Stimulated activated CD8-positive, alpha-beta memory T cell treated with anti-CD3 and anti-CD28 coated beads, Interleukin-15, amount 100 ng/mL, for 24 hours (primary cell): Measurements from ENCODE around the gene GNAZ.
"Not testable (repeated sequence)": the region's sequence is repeated elsewhere in the genome, so short reads cannot be mapped to it uniquely, and the experiment has no call there.

ENCODE experiments used
- DNase-seq: peaks from one replicate; pipeline ENCODE4 v3.0.0-alpha.2; 2020; ENCODE audit warnings: low read depth

The GNAZ gene

DNA sequence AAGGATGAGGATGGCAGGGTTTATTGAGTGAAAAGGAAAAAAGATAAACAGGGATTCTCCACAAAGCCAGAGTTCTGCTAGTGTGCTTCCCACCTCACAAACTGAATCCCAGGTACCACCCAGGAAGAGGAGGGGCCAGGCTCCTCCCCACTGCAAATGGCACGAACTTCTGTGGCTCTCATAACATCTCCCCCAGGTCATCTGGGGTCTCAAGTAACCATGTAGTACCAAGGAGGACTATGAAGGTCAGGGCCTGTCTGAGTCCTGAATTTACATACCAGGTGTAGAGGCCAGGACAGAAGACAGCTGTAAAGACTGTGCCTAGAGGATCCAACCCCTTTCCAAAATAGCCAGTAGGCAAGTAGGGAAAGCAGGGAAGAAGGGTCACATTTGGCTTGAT, 25.7 kb upstream of the GNAZ start:
- no peak for DNase-seq

DNA sequence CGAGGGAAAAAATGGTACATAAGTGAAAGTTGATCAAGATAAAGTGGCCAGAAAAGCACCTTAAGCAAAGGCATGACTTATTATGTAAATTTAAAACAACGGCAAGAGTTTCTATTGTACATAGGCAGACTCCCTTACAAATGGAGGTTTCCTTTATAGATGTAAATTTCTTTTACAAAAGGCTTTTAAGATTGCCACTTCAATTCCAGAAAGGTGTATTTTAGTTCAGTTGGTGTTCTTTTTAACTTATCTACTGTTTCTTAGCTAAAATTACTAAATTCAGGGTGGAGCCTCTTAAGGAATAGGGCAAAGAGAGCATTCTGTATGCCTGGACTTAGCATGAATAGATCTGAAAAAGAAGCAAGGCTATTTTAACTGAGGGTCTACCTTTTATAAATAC, 24.9 kb upstream of the GNAZ start:
- DNase-seq, result no peak

DNA sequence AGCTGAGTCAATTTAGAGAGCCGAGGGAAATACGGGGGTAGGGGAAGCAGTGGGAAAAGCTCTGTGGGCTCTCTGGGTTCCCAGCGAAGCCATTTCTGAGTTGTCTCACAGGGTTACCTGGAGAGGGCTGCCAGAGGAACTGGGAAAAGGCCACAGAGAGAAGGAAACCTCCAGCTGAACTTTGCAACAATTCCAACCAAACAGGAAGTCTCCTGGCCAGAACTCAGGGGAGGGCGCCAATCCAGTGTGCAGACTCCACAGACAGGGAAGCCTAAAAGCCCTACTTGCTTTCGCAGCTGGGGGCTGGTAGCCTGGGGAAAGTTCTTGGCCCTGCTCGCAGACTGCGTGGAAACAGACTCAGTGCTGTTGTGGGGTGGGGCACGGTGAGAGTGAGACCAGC, 23.1 kb upstream of the GNAZ start:
- no peak for DNase-seq

DNA sequence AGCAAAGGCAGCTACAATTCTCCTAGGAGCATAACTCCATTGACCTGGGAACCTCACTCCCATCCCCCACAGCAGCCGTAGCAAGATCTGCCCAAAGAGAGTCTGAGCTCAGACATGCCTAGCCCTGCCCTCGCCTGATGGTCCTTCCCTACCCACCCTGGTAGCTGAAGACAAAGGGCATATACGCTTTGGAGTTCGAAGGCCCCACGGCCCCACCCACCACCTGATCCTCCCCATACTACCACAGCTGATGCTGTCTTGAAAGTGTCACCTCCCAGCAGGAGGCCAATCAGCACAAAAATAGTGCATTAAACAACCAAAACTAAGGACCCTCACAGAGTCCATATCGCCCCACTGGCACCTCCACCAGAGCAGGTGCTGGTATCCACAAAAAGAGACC, 22.6 kb upstream of the GNAZ start:
- DNase-seq, result no peak

DNA sequence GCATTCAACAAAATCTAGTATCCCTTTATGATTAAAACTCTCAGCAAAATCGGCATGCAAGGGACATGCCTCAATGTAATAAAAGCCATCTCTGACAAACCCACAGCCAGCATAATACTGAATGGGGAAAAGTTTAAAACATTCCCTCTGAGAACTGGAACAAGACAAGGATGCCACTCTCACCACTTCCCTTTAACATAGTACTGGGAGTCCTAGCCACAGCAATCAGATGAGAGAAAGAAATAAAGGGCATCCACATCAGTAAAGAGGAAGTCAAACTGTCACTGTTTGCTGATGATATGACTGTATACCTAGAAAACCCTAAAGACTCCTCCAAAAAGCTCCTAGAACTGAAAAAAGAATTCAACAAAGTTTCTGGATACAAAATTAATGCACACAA, 19.8 kb upstream of the GNAZ start:
- DNase-seq, result not testable (repeated sequence)

DNA sequence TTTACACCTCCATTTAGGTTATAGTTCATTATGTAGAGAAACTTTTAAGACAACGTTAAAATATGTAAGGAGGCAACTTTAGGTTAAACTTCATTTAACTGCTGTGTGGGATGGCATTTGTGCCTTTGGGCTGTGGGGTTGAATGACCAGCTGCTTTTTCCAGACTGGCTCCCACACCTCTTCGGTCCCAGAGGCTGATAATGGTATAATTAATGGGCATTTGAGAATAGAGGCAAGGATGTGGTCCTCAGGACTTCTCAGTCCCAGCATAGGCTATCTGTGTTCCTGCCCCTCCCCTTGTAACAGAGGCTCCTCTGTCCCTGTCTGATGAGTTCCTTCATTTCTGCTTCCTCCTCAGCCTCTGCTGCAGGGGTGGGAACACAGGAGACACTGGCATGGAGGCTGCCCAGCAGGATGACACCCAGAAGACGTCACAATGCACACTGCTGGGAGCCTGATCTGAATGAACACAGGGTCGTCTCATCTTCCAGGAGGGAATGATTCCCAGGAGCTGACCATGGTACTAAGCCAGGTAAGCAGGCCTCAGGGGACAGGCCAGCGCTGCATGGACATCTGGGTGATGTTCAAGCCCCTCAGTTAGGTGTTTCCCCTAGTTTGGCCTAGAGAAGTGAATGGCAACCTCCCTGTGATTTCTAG, 17.1 kb upstream of the GNAZ start:
- DNase-seq, result no peak

DNA sequence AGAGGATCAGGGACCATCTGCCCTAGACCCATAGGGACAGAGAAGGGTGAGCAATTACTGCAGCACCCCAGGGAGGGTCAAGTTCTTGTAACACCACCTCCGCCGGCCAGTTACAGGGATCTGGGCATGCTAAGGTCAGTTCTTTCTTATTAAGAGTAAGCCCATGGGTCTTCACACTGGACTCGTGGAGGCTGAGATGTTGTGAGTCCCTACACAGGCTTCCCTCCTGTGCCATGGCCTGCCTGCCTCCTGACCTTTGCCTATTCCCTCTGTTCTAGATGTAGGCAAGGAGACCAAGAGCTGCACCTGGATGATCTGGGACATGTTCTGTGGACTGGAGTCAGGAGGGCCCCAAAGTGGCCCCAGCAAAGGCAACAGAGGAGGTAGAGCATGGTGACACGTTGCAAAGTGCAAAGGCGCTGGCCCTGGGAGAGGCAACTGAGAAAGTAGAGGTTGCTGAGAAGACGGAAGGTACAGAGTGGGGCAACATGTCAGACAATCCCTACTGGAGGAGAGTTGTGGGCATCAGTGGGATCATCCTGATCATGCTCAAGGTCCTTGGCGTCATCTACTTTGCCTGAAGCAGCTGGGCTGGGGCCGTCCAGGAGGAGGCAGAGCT, 16.3 kb upstream of the GNAZ start:
- DNase-seq, result no peak

DNA sequence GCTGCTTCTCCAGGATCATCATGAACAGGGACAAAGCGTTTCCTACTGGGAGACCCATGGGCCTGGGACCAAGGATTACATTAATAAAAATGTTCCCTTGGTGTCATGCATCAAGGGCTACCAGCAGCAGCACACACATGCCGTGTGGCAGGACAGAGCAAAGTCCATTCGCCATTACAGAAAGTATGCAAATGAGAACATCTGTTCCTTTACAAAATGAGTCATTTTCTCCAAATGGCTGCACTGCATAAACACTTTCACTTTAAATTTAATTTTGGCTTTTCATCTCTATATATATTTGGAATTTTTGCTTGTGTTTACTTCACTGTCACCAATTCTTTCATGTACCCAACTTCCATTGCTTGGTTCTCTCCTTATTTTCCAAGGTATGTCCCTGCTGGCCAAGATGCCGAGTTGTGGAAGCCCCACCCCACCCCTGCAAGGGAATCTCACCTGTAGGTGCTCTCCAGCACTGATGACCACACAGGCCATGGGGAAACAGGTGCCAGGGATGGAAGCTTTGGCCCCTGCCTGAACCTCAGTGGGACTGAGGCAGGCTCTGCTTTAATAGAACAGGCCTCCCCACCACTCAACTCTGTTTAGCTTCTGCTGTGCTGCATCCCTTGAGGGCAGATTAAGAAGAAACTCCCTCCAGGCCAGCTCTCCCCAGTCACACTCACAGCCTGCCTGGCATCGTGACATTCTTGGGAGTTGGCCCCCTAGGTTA, 15.6 kb upstream of the GNAZ start:
- no peak for DNase-seq

DNA sequence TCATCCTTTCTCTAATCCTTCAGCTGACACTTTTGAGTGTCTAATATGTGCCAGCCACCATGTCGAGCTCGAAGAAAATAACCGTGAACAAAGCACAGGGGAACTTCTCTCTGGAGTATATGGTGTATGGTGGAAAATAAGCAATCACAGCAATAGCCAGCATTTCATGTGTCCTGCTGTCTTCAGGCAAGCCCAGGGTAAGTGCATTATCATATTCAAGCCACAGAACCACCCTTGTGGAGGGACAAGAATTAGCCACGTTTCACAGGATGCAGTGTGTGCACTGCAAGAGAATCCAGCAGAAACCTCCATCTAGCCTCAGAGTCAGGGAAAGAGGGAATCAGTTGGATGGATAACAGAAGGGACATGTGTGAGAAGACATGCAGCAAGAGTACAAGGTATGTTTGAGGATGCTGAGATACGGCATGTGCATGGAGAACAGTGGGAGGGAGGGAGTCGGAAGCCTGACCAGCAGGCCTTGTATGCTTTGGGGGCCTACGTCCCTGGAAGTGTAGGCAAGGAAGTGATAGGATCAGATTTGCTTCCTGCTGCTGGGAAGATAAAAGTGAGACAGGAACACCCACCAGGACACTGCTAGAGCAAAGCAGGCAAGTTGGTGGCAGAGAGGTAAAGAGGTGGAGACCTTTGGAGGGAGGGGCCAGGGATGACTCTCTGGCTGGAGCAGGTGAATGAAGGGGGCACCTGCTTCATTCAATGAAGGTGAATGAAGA, 14.7 kb upstream of the GNAZ start:
- DNase-seq, result no peak

DNA sequence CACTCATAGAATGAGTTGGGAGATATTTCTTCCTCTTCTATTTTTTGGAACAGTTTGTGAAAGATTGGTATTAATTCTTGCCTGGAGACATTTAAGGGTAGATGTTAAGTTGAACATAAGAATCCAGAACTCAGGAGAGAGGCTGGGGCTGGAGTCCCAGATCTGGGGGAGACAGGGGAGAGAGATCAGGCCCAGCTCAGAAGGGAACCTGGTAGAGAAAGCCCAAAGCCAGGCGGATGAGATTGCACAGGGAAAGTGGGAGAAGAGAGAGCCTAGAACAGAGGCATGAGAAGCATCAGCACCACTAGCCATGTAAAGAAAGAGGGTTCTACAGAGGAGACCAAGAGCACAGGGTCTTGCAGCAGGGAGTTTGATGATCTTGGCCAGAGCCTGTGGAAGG, 13.0 kb upstream of the GNAZ start:
- DNase-seq, result no peak

DNA sequence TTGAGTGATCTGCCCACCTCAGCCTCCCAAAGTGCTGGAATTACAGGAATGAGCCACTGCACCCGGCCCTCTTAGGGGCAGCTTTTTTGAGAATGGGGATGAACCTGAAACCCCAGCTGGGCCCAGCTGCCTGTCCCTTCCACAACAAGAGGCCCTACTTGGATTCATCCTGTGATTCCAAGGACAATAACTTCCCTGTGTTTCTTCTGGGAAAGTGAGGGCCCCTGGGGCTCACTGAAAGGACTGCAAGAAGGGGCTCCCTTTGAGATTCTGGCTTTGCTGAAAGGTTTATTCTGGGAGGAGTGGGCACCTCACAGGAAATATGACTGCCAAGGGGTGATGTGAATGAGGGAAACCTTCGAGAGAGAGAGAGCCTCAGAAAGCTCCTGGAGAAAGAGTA, 12.3 kb upstream of the GNAZ start:
- DNase-seq, result no peak

DNA sequence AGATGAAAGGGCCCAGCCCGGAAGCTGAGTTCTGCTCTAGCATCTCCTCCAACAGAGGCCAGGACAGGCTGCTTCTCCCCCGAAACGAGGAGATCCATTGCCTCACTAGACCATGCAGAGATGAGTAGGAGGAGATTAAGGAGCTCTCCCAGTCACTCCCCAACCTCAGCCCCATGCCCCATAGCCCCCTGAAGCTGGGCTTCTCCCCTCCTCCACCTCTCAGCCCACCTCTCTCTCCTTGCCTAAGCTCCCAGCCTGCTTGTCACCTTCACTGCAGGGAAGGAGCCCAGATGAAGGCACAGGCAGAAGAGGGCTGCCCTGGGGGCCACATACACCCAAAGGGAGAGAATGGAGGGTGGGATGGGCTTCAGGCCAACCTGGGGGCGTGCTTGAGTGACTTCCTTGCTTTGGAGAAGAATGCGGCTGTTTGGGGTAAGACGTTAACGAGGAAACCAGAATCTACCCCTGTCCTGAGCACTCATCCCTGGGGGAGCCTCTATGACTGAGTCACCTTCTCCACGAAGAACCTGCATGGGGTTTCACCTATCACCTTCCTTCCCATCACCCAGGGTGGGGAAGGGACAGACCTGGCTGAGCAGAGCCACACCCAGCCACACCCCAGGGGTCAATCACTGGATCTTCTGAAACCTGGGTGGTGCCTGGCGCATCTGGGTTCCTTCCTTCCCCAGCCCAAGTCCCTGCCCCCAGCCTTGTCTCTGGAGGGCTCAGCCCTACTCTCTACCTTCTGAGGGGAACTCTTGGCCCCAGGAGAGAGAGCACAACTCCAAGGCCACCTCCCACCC, 11.6 kb upstream of the GNAZ start:
- no peak for DNase-seq

DNA sequence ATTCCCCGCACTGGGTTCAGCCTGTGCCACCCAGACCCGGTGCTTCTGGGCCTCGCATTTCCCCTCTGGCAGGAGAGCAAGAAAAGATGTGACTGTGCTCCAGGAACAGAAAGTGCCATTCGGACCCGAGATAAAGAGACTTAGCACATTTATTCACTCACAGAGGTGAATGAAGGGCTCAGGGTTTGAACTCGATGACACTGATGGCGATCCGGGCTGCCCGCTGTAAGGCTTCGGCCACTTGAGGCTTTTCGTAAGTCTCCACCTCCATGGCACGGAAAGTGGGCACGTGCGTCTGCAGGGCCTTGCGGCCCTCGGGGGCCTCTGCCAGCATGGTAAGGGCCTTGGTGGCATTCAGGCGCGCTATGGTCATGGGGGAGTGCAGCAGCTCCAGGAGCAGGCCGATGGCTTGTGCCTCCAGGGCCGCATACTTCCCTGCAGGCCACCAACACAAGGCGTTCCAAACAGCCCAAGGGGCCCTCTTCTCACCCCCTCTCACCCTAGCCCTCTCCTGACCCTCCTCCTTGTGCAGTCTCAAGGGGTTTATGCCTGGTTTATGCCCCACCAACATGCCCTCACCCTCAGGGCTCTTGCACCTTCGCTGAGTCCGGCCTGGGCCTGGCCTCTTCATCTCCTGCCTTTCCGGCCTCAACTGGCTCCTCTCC, 10.9 kb upstream of the GNAZ start:
- DNase-seq, result no peak

DNA sequence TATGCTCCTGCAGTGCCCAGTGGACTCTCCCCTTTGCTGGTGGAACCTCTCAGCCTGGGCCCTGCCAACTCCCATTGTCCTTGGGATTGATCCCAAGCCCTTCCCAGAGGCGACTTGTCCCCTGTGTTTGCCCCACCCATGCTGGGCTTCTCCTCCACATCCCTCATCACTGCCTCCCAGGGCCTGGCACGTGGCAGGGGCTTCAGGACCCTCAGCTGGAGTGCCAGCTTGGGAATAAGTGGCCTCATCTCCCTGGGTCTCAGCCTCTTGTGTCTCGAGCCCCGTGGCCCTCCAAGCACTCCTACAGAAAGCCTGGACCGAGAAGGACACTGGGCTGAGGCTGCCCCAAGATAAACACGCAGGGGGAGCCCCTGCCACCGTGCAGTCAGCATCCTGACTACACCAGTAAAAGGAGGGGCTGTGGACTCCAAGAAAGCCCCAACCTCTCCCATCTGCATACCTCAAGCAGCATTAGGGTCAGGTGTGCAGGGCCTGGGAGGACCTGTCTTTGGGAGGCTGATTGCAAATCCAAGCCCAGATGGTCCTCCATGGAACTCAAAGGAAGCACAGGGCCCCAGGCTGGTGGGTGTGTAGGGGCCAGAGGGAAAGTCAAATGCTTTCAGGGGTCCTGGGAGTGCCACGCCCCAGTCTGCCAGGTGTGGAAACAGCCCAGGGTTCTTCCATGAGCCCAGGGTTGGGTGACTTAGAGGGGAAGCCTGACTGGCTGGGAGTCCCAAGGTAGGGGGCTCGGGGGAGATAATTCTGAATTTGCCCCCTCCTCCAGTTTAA, 9.5 kb upstream of the GNAZ start:
- DNase-seq, result no peak

DNA sequence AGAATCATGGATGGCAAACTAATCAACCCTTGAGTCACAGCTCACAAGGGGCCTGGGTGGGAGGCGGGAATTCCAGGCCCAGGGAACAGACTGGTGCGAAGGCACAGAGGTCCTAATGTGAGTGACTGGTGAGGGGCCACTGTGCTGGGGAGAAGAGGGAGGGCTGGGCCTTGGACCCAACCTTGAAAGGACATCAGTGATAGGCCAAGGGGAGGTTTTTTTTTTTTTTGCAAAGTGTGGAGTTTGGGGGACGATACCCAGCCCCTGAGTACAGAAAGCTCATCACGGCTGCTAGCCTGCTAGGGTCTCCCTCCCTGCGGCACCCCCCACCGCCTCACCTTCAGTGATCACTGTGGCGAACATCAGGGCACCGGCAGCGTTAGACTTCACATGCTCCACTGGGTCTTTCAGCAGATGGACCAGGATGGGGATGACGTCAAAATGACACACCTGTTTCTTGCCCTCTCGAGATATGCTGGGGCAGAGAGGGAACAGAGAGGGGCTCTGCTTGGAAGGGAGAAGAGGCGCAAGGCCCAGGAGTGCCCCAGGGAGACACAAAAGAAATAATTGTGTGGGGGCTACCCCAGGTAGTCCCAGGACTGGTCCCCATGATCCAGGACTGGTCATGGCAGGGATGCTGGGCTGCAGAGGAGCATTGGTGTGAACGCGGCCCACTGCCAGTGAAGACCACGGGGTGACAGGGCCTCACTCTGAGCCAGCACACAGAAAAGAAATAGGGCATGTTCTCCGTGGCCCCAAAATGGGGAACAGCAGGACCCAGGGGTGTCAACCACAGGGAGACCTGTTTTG, 8.6 kb upstream of the GNAZ start:
- no peak for DNase-seq

DNA sequence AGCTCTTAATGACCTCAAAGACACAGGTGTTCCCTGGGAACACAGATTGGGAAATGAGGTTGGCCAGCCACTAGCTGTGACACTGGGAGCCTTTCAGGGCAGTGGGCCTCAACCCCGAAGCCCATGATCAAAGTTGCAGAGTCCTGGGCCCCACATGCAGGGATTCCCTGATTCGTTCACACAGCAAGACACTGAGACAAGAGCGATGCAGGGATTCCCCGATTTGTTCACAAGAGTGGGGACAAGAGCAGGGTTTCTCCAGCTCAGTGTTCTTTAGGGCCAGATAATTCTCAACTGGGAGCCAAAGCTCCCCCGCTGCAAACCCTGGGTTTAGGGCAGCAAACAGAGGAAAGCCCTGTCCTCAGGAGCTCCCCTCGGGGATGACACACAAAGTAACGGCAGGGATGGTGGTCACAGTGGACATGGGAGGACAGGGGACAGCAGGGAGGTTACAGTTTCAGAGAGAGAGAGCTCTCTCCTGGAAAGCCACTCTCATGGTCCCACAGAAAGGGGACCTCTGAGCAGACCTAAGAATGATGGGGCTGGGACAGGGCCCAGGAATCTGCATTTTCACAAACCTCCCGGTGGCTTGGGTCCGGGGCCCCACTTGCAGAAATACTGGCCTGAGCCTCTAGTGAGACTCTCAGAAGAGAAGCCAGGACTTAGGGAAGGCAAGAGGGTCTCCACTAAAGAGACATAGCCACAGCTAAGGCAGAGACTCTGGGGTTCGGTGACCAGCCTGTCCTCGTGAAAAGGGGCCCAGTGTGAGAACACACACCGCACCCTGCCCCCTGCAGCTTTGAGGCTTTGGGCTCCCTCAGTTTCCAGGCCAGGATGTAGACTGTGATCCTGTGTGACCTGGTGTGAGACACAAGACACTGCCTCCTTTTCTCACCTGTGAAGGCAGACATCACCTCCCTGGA, 7.4 kb upstream of the GNAZ start:
- DNase-seq, result no peak

DNA sequence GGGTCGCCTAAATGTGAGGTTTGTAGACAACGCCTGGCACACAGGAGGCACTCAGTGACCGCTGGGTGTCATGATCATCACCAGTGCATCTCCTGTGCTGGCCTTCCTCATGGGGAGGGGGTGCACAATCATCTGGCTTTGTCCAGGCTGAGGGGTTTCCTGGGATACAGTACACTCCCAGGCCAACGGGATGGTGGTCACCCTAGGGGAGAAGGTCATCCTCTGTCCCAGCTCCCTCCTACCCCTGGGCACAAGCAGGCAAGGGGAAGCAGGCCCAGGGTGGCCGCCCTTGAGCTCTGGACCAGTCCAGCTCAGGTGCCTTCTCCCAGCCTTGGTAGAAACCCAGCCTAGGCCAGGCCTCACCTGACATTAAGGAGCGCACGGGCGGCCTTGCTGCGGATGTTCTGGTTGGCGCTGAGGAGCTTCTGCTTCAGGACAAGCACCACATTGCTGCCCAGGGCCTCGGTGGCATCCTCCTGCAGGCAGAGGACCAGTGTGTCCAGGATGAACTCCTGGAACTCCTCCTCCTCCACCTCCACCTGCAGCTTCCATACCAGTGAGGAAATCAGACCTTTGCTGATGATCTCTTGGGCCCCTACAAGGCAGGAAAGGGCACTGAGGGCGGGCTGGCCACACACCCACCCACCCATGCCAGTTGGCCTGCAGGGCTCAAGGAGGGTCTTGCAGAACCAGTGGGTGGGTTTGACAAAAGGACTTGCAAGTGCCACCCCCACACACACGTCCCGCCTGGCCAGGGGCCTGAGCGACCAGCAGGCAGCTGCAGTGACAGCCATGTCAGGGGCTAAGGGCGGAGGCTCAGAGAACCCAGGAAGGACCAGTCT, 6.6 kb upstream of the GNAZ start:
- DNase-seq, result no peak
